ENCODE results near the gene SEL1L3.

GRCh38 chr4:25704516-25704915, 158.3 kb downstream of the SEL1L3 start:
- TF ChIP-seq CTCF (IDR thresholded peaks at IDR 0.05; ENCODE audit: insufficient read depth, low read depth, low read length) (no peak), EZH2 (IDR thresholded peaks at IDR 0.05; ENCODE audit: insufficient read depth, low read length) (no peak)

Data from astrocyte (in vitro differentiated cells and primary cell).